SKM-1 (cell line): ENCODE measurements around the gene PLK5.

ENCODE experiments used
- DNase-seq: peaks from one replicate; lab custom pipeline; 2025; ENCODE audit not compliant: unreplicated experiment; lab: John Stamatoyannopoulos, UW

PLK5 gene

DNA sequence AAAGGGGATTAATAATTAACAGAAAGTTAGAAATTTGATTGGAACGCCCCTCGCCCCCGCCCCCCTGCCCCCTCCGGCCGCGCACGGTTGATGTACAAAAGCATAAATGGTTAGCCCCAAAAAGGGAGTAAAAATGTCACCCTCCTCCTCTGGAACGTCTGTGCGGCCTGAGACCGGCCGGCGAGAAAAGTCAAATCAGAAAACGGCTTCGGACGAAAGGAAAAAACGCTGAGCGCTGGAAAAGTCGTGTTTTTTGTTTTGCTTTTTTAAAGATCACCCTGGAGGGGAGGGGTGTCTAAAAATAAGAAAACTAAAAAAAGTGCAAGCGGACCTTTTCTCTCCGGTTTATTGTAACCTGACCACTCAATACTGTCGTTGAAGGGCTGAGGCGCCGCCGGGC, 31.1 kb downstream of the PLK5 start:
- DNase-seq, result no peak

- no peak for DNase-seq
These were observed 31.9 kb downstream of the PLK5 start for GRCh38 chr19:1555487-1556389.

DNA sequence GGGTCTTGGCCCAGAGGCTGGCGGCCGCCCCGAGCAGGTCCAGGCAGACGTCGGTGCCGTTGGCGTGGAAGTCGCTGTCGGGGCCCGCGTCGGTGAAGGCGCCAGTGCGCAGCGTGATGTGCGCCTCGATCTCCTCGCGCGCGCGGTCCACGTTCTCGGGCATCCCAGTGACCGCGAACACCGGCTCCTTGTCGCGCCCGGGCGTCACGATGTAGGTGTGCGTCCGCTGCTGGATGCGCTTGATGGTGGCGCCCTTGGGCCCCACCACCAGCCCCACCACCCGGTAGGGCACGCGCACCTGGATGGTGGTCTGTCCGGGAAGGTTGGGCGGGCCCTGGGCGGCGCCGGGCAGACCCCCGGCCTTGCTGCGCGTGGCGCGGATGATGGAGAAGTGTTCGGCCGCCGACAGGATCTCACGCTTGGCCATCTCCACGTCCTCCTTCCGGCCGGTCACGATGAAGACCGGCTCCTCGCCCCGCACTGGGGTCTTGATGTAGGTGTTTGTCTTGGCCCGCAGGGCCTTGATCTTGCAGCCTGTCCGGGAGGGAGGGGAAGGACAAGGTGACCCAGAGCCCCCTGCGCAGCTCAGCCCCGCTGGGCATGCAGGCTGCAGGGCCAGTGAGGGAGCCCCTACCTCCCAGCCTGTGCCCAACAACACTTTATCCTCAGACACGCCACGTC, 32.7 kb downstream of the PLK5 start:
- no peak for DNase-seq

DNA sequence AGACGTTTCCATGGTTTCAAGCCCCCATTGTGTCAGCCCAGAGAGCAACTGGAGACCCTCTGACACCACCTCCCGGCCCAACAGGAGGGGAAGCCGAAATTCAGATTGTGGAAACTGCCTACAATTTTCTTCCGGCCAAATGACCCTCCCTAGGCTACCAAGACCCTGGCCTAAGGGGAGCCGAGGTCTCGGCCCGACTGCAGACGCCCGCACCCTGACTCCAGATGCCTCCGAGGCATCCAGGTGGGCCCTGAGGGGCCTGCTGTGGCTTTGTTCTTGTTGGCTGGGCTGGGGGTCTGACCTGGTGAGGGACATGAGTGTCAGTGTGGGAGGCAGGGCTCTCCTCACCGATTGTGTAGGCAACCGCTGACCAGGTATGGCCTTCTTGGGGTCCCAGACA, 34.7 kb downstream of the PLK5 start:
- no peak for DNase-seq

- no peak for DNase-seq
These were observed 36.5 kb downstream of the PLK5 start for GRCh38 chr19:1560286-1560882.

- DNase-seq, result no peak
These were observed 37.5 kb downstream of the PLK5 start for GRCh38 chr19:1561236-1561842.

- no peak for DNase-seq
These were observed 39.4 kb downstream of the PLK5 start for GRCh38 chr19:1563251-1563650.

- no peak for DNase-seq
These were observed 42.7 kb downstream of the PLK5 start for GRCh38 chr19:1566392-1567115.

DNA sequence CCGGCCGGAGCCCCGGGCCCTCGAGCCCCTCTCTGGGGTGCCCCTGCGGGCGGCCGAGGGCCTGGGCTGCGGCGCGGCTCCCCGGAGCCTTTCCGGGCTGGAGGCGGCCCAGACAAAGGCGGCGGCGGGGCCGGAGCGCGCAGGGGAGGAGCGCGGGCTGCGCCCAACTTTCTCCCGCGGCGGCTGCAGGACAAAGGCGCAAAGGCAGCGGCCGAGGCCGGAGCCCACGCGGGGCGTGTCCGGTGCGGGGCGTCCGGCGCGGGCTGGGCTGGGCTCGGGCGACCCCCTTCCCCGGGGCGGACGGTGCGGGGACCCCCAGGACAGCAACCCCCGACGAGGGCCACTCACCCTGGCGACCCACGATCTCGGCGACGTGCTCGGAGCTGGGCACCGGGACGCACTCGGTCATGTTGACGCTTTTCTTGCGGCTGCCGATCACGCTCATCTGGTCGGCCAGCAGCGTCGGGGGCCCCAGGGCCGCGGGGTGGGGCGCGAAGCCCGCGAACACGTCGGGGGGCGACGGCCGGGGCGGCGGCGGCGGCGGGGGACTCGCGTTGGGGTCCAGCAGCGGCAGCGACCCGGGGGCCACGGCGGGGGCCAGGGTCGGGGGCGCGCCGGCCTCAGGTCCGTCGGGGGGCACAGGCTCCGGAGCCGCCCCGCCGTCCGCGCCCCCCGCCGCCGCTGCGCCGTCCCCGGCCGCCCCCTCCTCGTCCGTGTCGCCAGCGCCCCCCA, 43.4 kb downstream of the PLK5 start:
- DNase-seq, result no peak

- no peak for DNase-seq
These were observed 44.0 kb downstream of the PLK5 start for GRCh38 chr19:1567848-1568227.

DNA sequence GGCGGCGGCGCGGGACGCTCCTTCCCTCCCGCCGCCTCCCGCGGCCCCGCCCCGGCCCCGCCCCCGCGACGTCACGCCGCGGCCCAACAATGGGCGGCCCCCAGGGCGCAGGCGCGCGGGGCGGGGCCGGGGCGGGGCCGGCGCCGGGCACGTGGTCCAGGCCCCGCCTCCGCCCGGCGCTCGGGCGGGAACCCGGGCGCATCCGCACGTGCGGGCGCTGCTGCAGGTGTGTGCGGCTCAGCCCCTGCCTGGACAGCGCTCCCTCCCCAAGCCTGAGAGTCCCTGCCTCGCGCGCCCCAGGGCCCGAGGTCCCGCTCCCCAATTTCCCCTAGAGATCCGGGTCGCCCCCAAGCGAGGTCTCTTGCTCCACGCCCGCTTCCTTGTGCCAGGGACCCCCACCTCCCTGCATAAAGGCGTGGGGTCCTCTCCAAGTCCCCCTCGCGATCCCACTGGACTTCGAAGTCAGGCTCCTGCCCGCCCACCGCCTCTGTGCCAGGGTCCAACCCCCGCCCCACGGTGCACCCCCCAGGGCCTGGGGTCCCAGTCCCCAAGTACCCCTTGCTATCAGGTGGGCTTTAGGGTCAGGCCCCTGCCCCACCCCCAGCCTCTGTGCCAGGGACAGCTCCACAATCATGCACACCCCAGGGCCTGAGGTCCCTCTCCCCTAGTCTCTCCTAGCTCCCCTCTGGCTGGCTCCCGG, 44.6 kb downstream of the PLK5 start, which contains the start of gene MEX3D:
Gene MEX3D (minus strand): TSS at position 6 of the 700 bp plus-strand sequence. CDS start 267 bp downstream, outside the sequence.
- DNase-seq, result peak; percentile 32

DNA sequence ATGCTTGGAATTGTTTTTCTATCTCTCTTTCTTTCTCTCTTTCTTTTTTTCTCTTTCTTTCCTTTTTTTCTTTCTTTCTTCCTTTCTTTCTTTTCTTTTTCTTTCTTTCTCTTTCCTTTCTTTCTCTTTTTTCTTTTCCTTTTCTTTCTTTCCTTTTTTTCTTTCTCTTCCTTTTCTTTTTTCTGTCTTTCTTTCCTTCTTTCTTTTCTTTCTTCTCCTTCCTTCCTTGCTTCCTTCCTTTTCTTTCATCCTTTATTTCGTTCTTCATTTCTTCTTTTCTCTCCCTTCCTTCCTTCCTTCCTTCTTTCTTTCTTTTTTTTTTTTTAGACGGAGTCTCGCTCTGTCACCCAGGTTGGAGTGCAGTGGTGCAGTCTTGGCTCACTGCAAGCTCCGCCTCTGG, 46.1 kb downstream of the PLK5 start:
- DNase-seq, result no peak

- no peak for DNase-seq
These were observed 47.0 kb downstream of the PLK5 start for GRCh38 chr19:1570836-1571235.

GRCh38 chr19:1571358-1571757, 47.5 kb downstream of the PLK5 start:
- no peak for DNase-seq

DNA sequence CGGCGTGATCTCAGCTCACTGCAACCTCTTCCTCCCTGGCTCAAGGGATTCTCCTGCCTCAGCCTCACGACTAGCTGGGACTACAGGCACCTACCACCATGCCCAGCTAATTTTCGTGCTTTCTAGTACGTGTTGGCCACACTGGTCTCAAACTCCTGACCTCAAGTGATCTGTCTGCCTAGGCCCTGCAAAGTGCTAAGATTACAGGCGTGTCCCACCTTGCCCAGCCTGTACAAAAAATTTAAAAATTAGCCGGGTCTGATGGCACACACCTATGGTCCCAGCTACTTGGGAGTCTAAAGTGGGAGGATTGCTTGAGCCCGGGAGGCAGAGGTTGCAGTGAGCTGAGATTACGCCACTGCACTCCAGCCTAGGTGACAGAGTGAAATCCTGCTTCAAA, 48.9 kb downstream of the PLK5 start:
- no peak for DNase-seq

- DNase-seq, result no peak
These were observed 50.7 kb downstream of the PLK5 start for GRCh38 chr19:1574354-1575136.

- no peak for DNase-seq
These were observed 51.7 kb downstream of the PLK5 start for GRCh38 chr19:1575323-1576241.
